ENCODE results near the gene MKNK2.

Gene MKNK2

GRCh38 chr19:2079865-2080301 lies 28.8 kb upstream of the MKNK2 start:
- DNase-seq: no peak

DNA sequence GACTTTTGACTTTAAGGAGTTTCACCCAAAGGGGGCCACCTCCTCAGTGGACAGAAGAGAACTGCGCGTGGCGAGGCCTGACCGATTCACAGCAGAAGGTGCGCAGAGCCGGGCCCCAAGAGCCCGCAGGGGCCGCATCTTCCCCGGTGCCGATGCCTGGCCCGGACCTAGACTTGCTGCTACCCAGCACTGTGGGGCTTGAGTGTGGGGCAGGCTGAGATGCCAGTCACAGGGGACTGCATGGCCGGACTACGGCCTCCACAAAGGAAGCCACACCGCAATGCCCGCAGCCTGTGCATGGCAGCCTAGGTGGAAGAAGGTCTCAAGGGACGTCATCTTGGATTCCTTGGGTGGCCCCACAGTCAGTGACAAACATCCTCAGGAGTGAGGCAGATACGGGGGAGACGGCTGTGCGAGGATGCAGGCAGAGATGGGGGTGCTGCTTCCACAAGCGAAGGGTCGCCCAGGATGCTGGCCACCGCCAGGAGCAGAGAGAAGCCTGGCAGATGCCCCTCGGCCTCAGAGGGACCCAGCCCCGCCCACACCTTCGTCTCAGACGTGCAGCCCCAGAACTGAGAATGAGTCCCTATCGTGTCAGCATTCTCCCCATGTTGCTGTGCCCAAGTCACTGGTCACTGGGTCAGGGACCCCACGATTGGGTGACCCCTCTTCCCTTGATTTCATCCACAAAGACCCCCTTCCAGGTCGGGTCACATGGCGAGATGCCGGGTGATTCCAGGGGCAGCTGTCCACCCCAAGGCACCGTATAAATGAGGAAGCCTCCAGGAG lies 28.2 kb upstream of the MKNK2 start:
- DNase-seq: no peak

DNA sequence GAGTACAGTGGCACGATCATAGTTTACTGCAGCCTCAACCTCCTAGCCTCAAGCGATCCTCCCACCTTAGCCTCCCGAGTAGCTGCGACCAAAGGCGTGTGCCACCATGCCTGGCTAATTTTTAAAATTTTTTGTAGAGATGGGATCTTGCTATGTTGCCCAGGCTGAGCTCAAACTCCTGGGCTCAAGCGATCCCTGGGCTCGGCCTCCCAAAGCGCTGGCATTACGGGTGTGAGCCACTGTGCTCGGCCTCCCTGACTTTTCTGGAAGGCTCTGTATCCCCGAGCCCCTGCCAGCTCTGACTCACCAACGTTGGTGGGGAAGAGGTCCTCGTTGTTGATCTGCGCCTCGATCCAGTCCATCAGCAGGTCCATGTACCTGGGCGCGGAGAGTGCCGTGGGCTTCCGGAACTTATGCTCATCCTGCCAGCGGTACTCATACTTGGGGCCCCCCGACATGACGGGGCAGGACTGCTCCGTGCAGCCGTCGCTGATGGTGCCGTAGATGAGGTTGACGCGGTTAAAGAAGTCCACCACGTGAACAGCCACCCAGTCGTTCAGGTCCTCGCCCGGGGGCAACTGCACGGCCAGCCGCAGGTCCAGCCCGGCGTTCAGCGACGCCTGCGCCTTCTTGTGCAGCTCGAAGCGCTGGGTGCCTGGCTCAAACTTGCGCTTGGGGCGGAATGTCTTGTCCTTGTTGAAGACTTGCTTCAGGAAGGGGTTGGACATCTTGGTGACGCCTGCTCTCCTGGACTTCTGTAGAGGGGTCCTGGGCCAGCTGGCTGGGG lies 27.0 kb upstream of the MKNK2 start:
- no peak for DNase-seq

DNA sequence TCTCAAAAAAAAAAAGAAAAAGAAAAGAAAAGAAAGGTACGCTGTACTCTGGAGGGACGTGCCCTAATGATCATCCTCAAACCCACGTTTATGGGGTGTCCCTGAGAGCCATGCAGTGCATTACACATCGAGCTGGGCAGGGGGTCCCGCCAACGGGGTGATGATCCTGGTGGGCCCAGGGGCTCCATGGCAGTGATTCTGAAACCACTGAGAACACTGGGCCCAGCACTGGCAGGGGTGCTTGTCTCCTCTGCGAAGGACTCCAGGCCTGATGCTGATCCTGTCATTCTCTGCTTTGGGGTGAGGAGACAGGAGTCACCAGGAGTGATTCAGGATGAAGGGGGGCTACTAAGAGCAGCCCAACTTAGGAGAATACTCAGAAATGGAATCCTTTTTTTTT lies 26.4 kb upstream of the MKNK2 start:
- DNase-seq: no peak

DNA sequence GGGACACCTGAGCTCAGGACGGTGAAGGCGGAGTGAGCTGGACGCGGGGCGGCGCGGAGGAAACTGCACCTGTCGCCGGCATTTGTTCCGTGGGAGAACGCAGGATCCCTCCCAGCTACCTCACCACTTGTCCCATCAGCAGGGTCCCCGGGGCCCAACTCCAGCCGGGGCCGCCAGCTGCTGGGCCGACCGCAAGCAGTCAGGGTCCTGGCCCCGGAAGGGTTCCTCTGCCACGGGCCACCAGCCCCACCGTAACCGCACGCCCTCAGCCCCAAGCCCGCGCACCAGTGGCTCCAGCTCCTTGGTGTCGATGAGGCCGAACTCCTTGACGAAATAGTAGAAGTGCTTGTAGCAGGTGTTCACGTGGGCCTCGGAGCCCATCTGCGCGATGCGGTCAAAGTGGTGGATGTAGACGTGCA lies 25.5 kb upstream of the MKNK2 start:
- DNase-seq: no peak

- no peak for DNase-seq
Observed at GRCh38 chr19:2072757-2073551, 21.9 kb upstream of the MKNK2 start.

DNA sequence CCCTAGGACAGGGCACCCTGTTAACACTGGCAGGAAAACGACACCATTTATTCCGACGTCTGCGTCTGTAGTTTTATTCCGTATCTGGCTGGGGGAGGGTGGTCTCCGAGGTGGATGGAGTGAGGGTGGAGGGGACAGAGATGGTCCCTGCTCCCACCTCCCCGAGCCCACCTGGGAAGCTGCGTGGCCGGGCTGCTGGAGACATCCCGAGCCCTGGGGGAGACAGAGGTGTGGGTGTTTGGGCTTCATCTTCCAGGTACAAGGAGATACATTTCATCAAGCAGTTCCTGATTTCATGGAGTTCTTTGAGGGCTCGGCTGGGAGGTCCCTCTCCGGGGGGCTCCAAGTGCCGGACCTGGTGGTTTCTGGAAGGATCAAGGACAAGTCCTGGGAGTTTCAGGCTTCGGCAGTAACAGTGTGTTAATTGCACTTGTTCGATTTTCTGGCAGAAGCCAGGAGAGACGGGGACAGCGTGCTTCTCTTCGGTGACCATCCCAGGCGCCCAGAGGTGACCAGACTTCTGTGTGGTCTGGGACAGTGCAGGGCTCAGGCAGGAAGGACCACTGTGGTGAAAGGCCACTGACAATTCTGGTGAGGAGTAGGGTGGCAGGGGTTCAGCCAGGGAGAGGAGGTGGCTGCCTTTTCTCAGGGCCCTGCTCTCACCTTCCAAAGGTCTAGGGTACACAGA lies 20.1 kb upstream of the MKNK2 start:
- DNase-seq: no peak

GRCh38 chr19:2070436-2070827 lies 19.4 kb upstream of the MKNK2 start:
- DNase-seq: no peak

DNA sequence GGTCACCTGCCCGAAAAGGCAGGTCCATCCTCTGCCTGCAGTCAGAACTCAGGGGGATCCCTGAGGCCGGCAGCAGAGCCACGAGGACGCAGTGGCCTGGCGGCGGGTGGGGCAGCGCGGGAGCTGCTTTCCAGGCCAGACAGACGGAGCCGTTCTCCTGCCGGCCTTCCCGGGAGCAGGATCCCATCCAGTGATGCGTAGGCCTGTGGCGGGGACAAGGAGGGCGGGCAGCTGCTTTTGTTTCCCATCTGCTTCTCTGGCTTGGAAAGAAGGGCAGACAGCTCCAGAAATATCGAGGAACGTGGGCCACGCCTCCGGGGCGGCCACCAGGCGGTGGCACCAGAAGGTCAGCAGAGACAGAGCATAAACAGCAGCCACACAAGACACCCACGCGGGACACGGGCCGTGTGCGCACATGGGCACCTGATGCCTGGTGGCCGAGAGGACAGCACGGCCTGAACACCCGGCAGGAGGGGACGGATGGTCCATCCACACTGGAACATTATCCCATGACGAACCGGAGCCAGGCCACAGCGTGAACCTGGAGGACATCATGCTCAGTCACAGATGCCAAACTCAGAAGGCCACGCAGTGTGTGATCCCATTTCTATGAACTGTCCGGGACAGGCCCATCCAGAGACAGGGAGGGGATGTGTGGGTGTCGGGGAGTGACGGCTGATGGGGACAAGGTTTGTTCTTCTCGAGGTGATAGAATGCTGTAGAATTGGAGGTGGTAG lies 13.9 kb upstream of the MKNK2 start:
- no peak for DNase-seq

DNA sequence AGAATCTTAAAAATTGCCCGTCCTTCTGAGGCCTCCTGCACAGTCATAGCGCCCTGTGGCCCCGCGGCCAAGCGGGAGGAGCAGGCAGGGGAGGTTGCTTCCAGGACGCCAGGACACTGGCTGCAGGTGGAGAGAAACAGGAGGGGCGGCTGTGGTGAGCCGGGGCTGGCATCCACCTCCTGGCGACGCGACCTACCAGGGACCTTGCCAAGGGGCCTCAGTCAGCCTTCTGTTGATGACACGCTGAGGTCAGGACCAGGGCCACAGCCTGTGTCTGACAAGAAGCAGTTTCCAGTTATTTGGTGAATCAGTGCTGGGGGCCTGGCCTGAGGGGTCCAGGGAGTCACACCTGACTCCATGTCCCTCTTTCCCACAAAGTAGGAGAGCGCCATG lies 13.3 kb upstream of the MKNK2 start:
- DNase-seq: no peak

DNA sequence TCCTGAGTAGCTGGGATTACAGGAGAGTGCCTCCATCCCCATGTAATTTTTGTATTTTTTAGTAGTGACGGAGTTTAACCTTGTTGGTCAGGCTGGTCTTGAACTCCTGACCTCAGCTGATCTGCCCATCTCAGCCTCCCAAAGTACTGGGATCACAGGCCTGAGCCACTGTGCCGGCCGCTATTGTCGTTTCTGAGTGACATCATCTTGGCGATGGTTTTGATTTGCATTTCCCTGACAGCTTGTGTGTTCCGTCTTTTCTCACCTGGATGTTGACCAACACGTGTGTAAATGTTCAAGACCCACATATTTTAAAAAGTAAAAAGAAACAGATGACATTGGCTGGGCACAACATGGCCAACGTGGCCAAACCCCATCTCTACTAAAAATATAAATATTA lies 12.8 kb upstream of the MKNK2 start:
- no peak for DNase-seq

- no peak for DNase-seq
Observed at GRCh38 chr19:2062770-2063169, 11.7 kb upstream of the MKNK2 start.

- no peak for DNase-seq
Observed at GRCh38 chr19:2062389-2062729, 11.3 kb upstream of the MKNK2 start.

- DNase-seq: peak; percentile 99
Observed at GRCh38 chr19:2061495-2062388, 10.7 kb upstream of the MKNK2 start.

DNA sequence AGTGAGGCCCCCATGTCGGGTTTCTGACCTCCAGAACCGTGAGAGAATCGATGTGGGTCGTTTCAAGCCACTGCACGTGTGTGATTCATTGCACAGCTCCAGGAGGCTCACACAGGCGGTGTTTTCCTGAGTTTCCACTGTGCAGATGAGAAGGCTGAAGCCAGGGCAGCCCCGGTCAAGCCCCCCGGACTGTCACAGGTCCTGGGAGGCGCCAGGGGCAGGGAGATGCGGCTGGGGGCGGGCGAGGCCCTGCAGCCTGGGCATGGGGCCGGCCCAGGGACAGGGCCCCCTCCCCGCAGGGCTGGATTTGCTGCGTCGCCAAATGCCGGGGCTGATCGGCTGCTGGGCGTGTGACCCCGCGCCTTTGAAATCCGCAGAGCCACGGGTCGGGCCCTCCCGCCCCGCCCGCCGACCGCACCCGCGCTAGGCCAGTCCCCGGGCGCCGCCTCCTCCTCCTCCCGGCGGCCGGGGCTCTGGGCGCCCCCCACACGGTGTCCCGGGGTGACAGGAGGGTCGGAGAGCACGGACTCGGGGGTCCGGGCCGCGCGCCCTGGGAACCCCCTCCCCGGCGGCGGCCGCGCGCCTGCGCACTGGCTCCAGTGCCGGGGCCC lies 9.9 kb upstream of the MKNK2 start:
- no peak for DNase-seq

DNA sequence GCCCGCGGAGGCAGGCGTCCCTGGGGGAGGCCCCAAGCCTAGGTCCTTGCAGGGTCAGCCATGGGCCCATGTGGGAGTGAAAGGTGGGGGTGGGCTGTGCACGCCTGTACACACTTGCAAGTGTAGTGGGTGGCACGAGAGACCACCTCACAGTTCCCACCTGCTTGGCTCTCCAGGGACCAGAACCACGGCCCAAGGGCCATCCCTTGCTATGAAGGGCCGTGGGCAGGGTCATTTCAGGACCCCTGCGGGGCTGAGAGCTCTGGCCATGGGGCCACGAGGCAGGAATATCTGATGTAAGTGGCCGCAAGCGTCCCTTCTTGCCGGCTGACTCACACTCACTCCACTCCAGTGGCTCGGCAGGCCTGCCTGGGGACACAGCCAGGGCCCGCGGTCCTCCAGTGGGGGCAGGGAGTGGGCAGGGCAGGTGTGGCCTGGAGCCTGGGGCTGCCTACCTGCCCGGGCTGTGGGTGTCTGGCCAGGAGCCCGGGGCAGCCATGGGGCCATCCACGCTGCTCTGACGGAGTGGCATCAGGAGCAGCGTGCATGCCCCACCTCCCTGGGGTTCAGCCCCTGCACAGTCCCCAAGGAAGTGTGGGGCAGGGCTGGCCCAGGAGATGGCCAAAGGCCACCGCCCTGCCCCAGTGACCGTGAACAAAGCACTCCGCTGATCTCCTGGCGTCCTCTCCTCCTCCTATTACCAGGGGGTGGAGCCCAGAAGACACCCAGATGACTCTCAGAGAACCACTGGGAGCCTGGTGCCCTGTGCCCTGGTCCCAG lies 8.6 kb upstream of the MKNK2 start:
- DNase-seq: no peak

GRCh38 chr19:2058570-2059421 lies 7.8 kb upstream of the MKNK2 start:
- DNase-seq: no peak

DNA sequence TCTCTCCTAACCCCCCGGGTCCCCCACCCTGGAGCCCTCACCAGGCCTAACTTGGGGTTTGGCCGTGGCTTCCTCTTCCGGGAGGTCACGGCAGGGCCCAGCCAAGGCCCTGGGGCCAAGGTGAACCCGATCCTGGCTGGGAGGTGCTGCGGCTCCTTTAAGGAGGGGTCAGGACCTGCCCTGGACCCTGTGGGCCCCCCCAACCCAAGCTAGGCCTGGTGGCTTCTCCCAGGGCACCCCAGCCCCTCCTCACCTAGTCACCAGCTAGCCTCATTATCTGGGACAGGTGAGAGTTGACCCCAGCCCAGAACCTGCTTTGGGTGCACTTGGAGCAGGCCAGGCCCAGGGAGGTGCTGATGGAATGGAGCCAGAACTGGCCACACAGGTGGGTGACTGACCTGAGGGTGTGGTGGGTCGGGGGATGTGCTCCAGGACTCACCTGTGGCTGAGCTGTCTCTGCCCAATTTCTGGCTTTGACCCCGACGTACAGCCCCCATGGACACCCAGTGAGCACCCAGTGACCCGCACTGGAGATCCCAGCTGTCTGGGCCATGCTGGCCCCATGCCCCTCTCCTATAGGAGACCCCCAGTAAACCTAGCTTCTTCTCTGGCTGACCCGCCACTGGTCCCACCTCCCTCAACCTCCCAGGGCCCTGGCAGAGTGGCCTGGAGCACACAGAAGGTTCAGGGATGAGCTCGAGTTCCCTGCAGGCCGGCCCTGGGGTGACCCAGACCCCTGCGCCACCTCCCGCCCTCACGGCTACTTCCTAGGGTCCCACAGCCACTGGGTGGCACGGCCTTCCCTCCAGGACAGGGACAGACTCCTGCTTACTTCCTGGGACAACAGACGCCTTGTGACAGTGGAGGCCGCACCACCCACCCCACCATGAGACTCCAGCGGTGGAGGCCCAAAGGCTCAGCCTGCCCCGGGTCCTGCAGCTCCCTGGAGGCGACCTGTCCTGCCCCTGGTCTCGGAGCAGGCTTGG lies 6.7 kb upstream of the MKNK2 start:
- no peak for DNase-seq
